SIG-M5 treated with dmso at 0.1 percent for 504 hours (cell line): ENCODE measurements around the gene FOSB.

ENCODE experiments used
- DNase-seq: peaks from one replicate; lab custom pipeline; 2025; ENCODE audit not compliant: unreplicated experiment; lab: John Stamatoyannopoulos, UW

The FOSB gene

GRCh38 chr19:45467115-45467455 lies 711 bp upstream of the FOSB start:
- DNase-seq: no peak

GRCh38 chr19:45468159-45468651 lies 409 bp downstream of the FOSB start:
- peak; percentile 31 for DNase-seq

GRCh38 chr19:45468803-45469131 lies 971 bp downstream of the FOSB start:
- peak; percentile 68 for DNase-seq

GRCh38 chr19:45469132-45469944 lies 1.5 kb downstream of the FOSB start:
- peak; percentile 92 for DNase-seq

- no peak for DNase-seq
Measured at GRCh38 chr19:45469945-45470761, 2.4 kb downstream of the FOSB start.

GRCh38 chr19:45470762-45471081 lies 2.9 kb downstream of the FOSB start:
- no peak for DNase-seq

GRCh38 chr19:45471111-45471930 lies 3.5 kb downstream of the FOSB start:
- DNase-seq: no peak

- no peak for DNase-seq
Measured at GRCh38 chr19:45471931-45472562, 4.3 kb downstream of the FOSB start.

GRCh38 chr19:45472563-45473366 lies 5.0 kb downstream of the FOSB start:
- DNase-seq: no peak

- DNase-seq: no peak
Measured at GRCh38 chr19:45473367-45473681, 5.5 kb downstream of the FOSB start.

- no peak for DNase-seq
Measured at GRCh38 chr19:45473682-45474605, 6.1 kb downstream of the FOSB start.

- DNase-seq: no peak
Measured at GRCh38 chr19:45474606-45475521, 7.1 kb downstream of the FOSB start.

GRCh38 chr19:45475537-45476291 lies 7.9 kb downstream of the FOSB start:
- DNase-seq: no peak

GRCh38 chr19:45476304-45476703 lies 8.5 kb downstream of the FOSB start:
- DNase-seq: no peak

GRCh38 chr19:45477186-45477585 lies 9.4 kb downstream of the FOSB start:
- no peak for DNase-seq

GRCh38 chr19:45477713-45478453 lies 10.1 kb downstream of the FOSB start:
- DNase-seq: no peak
